Neutrophil (primary cell): ENCODE measurements around the gene SCGB1C2.

Experiments used
- H3K27ac ChIP-seq: fragments of 200-600 bp; sonication (generic); 2 replicates; pipeline ENCODE4 v1.5.1; 2016; ENCODE audit warnings: mild to moderate bottlenecking, moderate library complexity
- H3K27me3 ChIP-seq: fragments of 200-600 bp; sonication (generic); 2 replicates; pipeline ENCODE4 v1.6.0; 2016; ENCODE audit warnings: mild to moderate bottlenecking
- H3K36me3 ChIP-seq: fragments of 200-600 bp; sonication (generic); 2 replicates; pipeline ENCODE4 v1.5.1; 2017
- H3K4me1 ChIP-seq, 2 experiments: fragments of 200-600 bp in 1 of 2; sonication (generic) in 1 of 2; 1 replicate in 1 of 2; 2 replicates in 1 of 2; pipeline versions ENCODE4 v1.5.1 to v1.6.1; 2013 to 2016; ENCODE audit warnings: low read depth in 1 of 2, low read length in 1 of 2, mild to moderate bottlenecking in 1 of 2, moderate library complexity in 1 of 2; ENCODE audit not compliant: control insufficient read depth in 1 of 2, insufficient read depth in 1 of 2
- H3K4me3 ChIP-seq, 2 experiments: fragments of 200-600 bp in 1 of 2; sonication (generic) in 1 of 2; 1 replicate in 1 of 2; 2 replicates in 1 of 2; pipeline ENCODE4 v1.5.1; 2013 to 2016; ENCODE audit warnings: low read depth in 1 of 2, low read length in 1 of 2, mild to moderate bottlenecking in 1 of 2, moderate library complexity in 1 of 2
- H3K9me3 ChIP-seq: fragments of 200-600 bp; sonication (generic); 2 replicates; pipeline ENCODE4 v1.5.1; 2016
- CTCF ChIP-seq: fragments of 200-600 bp; sonication (generic); IDR thresholded peaks from 2 replicates; pipeline ENCODE4 v1.5.1; 2016; ENCODE audit warnings: antibody characterized with exemption

SCGB1C2 gene

GRCh38 chr17:153851-154250 lies 16.5 kb downstream of the SCGB1C2 start:
- Histone ChIP-seq H3K9me3 (no peaks in the 10 kb centered on the region), H3K4me1 (no peaks in the 10 kb centered on the region), H3K4me3 (no peak overlapping the region), H3K36me3 (peaks cover 19% of the 10 kb centered on the region), H3K27me3 (no peaks in the 10 kb centered on the region), H3K27ac (no peak overlapping the region)
- TF ChIP-seq CTCF = no peak

GRCh38 chr17:155576-155975 lies 18.2 kb downstream of the SCGB1C2 start:
- no peak for TF ChIP-seq CTCF
- no peak overlapping the region for H3K27ac ChIP-seq
- H3K4me1 ChIP-seq = no peaks in the 10 kb centered on the region
- no peak overlapping the region for H3K4me3 ChIP-seq
- H3K9me3 ChIP-seq = no peaks in the 10 kb centered on the region
- no peaks in the 10 kb centered on the region for H3K27me3 ChIP-seq
- peaks cover 24% of the 10 kb centered on the region for H3K36me3 ChIP-seq

- H3K27me3 ChIP-seq = no peaks in the 10 kb centered on the region
- no peaks in the 10 kb centered on the region for H3K9me3 ChIP-seq
- peaks cover 30% of the 10 kb centered on the region for H3K36me3 ChIP-seq
- no peak overlapping the region for H3K27ac ChIP-seq
- no peak overlapping the region for H3K4me3 ChIP-seq
- no peaks in the 10 kb centered on the region for H3K4me1 ChIP-seq
- TF ChIP-seq CTCF = no peak
These were observed 18.8 kb downstream of the SCGB1C2 start for GRCh38 chr17:156094-156621.

GRCh38 chr17:156946-157345 lies 19.6 kb downstream of the SCGB1C2 start:
- H3K9me3 ChIP-seq = no peaks in the 10 kb centered on the region
- no peak for TF ChIP-seq CTCF
- H3K4me3 ChIP-seq = no peak overlapping the region
- H3K27ac ChIP-seq = no peak overlapping the region
- H3K36me3 ChIP-seq = peaks cover 38% of the 10 kb centered on the region
- no peaks in the 10 kb centered on the region for H3K4me1 ChIP-seq
- H3K27me3 ChIP-seq = no peaks in the 10 kb centered on the region

GRCh38 chr17:157901-158300 lies 20.5 kb downstream of the SCGB1C2 start:
- H3K4me1 ChIP-seq = no peaks in the 10 kb centered on the region
- H3K36me3 ChIP-seq = peaks cover 36% of the 10 kb centered on the region
- no peaks in the 10 kb centered on the region for H3K27me3 ChIP-seq
- no peak overlapping the region for H3K4me3 ChIP-seq
- no peak overlapping the region for H3K27ac ChIP-seq
- no peak for TF ChIP-seq CTCF
- H3K9me3 ChIP-seq = no peaks in the 10 kb centered on the region

- H3K36me3 ChIP-seq = peaks cover 31% of the 10 kb centered on the region
- TF ChIP-seq CTCF = no peak
- H3K4me3 ChIP-seq = no peak overlapping the region
- H3K9me3 ChIP-seq = no peaks in the 10 kb centered on the region
- H3K27ac ChIP-seq = no peak overlapping the region
- no peaks in the 10 kb centered on the region for H3K27me3 ChIP-seq
- H3K4me1 ChIP-seq = no peaks in the 10 kb centered on the region
These were observed 21.0 kb downstream of the SCGB1C2 start for GRCh38 chr17:158379-158778.
